ENCODE results near the gene LMNA. TPM values are rescaled to one million over a fixed set of nuclear protein-coding genes. Genes with fewer than 3 reads are reported as not detected.
A peak's percentile ranks its signal among the peaks of the same experiment; 100 is the strongest.

LMNA gene
- total and polyA plus RNA-seq, 11 donors = 223 to 396 (median 273) TPM

DNA sequence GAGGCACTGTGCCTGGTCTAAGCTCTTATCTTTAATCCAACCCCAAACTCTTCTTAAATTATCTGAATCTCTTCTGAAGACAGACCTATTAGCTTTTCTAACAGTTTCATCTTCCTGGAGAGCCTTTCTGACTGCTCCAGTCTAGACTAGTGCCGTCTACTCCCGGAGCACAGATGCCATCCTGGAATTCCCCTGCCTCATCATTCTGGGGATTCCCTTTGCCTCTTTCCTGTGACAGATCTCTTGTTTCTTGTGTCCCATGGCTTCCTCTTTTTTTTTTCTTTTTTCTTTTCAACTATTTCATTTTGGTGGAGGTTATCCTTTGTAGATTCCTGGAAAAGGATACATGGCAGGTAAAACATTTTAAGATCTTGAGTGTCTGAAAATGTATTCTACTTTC, 50.6 kb downstream of the LMNA start:
- Histone ChIP-seq H3K27me3 (no peaks in the 10 kb centered on the region), H3K4me3 (no peak overlapping the region), H3K9me3 (no peaks in the 10 kb centered on the region), H3K36me3 (no peaks in the 10 kb centered on the region), H3K4me1 (peaks cover 3 to 39% (median 20%) of the 10 kb centered on the region in 12 donors), H3K27ac (peak overlapping the region in 1 of 12 donors; percentile 21)
- ATAC-seq (no peak), DNase-seq (no peak)
- intact Hi-C loops (cut with DNase I) = no loop called here
- no peak for TF ChIP-seq POLR2A (IDR thresholded peaks at IDR 0.05)
- TF ChIP-seq, protein P1, sequence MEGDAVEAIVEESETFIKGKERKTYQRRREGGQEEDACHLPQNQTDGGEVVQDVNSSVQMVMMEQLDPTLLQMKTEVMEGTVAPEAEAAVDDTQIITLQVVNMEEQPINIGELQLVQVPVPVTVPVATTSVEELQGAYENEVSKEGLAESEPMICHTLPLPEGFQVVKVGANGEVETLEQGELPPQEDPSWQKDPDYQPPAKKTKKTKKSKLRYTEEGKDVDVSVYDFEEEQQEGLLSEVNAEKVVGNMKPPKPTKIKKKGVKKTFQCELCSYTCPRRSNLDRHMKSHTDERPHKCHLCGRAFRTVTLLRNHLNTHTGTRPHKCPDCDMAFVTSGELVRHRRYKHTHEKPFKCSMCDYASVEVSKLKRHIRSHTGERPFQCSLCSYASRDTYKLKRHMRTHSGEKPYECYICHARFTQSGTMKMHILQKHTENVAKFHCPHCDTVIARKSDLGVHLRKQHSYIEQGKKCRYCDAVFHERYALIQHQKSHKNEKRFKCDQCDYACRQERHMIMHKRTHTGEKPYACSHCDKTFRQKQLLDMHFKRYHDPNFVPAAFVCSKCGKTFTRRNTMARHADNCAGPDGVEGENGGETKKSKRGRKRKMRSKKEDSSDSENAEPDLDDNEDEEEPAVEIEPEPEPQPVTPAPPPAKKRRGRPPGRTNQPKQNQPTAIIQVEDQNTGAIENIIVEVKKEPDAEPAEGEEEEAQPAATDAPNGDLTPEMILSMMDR (IDR thresholded peaks at IDR 0.05) = no peak
- 60 to 75% (median 63%) methylated on average over 2 of the region's 2 CpGs for WGBS, 4 donors

DNA sequence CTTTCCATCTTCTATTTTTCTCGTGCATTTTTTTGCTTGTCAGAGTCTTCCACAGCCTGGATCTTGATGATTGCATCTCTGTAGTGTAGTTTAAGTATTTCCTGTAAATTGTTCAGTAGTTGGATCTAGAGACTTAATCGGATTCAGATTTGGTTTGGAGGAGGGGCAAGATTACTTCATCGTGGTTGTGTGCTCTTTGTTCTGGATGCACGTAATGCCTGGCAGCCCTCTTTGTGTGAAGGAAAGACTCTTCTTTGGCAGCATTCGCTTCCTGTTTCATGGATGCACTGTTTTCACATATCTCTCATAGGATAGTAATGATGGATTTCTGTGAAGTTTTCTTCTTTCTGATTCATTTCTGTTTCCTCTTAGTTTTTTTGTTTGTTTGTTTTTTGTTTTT, 53.0 kb downstream of the LMNA start:
- H3K27me3 ChIP-seq = no peaks in the 10 kb centered on the region
- no peak overlapping the region for H3K27ac ChIP-seq
- ATAC-seq (no peak), DNase-seq (no peak)
- TF ChIP-seq, protein P1 (IDR thresholded peaks at IDR 0.05) = no peak
- no peak for TF ChIP-seq POLR2A (IDR thresholded peaks at IDR 0.05)
- H3K4me1 ChIP-seq = peaks cover 0 to 19% (median 4%) of the 10 kb centered on the region in 12 donors
- H3K36me3 ChIP-seq = peaks cover 0 to 4% (median 0%) of the 10 kb centered on the region in 9 donors
- no peak overlapping the region for H3K4me3 ChIP-seq
- intact Hi-C loops (cut with DNase I) = no loop called here
- 58 to 71% (median 64%) methylated on average over 5 of the region's 5 CpGs for WGBS, 4 donors
- H3K9me3 ChIP-seq = no peaks in the 10 kb centered on the region

DNA sequence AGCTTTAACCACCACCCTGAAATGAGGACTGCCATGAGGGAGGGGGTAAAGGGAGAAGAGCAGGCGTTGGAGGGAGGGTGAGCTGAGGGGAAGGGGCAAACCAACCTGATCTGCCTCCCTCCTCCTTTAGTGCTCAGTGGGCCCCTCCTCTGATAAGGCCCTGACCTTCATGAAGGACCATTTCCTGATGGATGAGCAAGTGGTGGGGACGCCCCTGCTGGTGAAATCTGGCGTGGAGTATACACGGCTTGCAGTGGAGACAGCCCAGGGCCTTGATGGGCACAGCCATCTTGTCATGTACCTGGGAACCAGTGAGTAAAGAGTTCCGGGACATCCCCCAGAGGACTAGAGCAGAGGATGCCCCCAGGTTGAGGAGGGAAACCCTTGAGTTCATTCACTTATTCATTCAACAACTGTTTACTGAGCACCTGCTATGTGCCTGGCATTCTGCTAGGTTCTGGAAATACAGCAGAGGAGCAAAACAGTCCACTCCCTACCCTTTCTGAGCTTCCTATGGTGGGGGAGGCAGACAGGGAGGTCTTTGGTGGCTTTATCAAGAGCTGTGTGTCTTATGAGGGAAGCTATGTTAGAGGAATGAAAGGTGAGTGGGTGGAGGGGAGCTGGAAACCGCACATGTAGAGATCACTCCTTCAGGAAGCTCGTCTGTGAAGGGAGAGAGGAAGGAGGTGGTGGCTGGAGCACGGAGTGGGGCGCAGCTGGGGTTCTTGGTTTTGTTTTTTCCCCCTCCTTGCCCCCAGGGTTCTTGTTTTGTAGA, 58.4 kb downstream of the LMNA start:
- Histone ChIP-seq H3K36me3 (peaks cover 0 to 34% (median 0%) of the 10 kb centered on the region in 9 donors), H3K9me3 (no peaks in the 10 kb centered on the region), H3K4me3 (no peak overlapping the region), H3K4me1 (no peaks in the 10 kb centered on the region), H3K27me3 (no peaks in the 10 kb centered on the region), H3K27ac (no peak overlapping the region)
- 70 to 91% (median 82%) methylated on average over 9 of the region's 9 CpGs for WGBS, 4 donors
- ATAC-seq (no peak), DNase-seq (no peak)
- no peak for TF ChIP-seq POLR2A (IDR thresholded peaks at IDR 0.05)
- TF ChIP-seq, protein P1 (IDR thresholded peaks at IDR 0.05) = no peak
- intact Hi-C loops (cut with DNase I) = no loop called here

DNA sequence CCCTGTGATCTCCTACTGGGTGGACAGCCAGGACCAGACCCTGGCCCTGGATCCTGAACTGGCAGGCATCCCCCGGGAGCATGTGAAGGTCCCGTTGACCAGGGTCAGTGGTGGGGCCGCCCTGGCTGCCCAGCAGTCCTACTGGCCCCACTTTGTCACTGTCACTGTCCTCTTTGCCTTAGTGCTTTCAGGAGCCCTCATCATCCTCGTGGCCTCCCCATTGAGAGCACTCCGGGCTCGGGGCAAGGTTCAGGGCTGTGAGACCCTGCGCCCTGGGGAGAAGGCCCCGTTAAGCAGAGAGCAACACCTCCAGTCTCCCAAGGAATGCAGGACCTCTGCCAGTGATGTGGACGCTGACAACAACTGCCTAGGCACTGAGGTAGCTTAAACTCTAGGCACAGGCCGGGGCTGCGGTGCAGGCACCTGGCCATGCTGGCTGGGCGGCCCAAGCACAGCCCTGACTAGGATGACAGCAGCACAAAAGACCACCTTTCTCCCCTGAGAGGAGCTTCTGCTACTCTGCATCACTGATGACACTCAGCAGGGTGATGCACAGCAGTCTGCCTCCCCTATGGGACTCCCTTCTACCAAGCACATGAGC, 62.2 kb downstream of the LMNA start:
- H3K27ac ChIP-seq = no peak overlapping the region
- peaks cover 0 to 30% (median 0%) of the 10 kb centered on the region in 9 donors for H3K36me3 ChIP-seq
- peak in 1 of 4 donors; percentile 34 for ATAC-seq
- intact Hi-C loops (cut with DNase I) = no loop called here
- DNase-seq = no peak
- 86 to 89% (median 88%) methylated on average over 5 to 12 of the region's 12 CpGs for WGBS, 4 donors
- H3K9me3 ChIP-seq = no peaks in the 10 kb centered on the region
- no peak overlapping the region for H3K4me3 ChIP-seq
- peaks cover 0 to 13% (median 0%) of the 10 kb centered on the region in 9 donors for H3K27me3 ChIP-seq
- TF ChIP-seq, protein P1 (IDR thresholded peaks at IDR 0.05) = no peak
- TF ChIP-seq POLR2A (IDR thresholded peaks at IDR 0.05) = no peak
- no peaks in the 10 kb centered on the region for H3K4me1 ChIP-seq
